ENCODE data around the gene TUT1. TPM values are rescaled to one million over a fixed set of nuclear protein-coding genes. Genes with fewer than 3 reads are reported as not detected.

TUT1 gene
- total RNA-seq, 4 donors from 2014 or later, result 7.1 to 19.3 (median 8.6) TPM

DNA sequence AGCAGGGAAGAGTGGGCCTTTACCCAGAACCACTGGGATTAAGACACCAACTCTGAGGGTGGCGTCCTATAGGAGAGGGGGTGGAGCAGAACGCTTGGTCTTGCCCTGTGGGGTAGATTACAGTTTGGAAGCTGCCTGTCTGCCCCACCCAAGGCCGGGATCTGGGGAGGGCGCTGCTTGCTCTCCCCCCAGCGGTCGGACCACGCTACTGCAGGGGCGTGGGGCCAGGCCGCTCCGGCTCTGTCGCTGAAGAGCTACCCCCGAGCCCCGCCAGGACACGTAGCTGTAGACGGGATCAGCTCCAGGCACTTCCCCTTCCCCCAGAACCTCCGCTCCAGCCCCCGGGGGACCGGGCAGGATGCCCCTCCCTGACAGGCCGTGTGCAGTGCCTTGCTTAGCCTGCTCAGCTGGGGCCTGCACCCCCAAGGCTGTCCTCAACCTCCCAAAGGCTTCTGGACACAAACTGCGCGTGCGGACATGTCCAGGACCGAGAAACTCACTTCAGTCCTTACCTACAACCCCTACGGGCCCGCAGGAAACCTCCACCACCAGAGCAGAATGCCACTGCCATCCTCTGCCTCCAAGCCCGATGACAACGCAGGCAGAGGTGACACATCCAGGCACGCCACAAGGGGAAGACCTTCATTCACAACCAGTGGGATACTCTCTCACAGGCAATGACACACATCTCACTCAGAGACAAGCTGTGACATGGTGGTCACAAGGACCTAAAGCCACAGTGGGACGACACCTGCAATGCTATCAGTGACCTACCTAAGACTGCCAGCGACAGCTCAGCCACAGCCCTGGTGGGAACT lies 48.4 kb downstream of the TUT1 start:
- Histone ChIP-seq H3K9me3 (no peaks in the 10 kb centered on the region), H3K36me3 (no peaks in the 10 kb centered on the region), H3K27me3 (no peaks in the 10 kb centered on the region), H3K27ac (peak overlapping the region; percentile 95 to 99), H3K4me1 (peaks cover 19 to 33% of the 10 kb centered on the region in 2 donors), H3K4me3 (peak overlapping the region; percentile 79 to 90)
- TF ChIP-seq POLR2A (IDR thresholded peaks at IDR 0.05), result peak in 1 of 2 donors; percentile 18
- TF ChIP-seq, protein P1, sequence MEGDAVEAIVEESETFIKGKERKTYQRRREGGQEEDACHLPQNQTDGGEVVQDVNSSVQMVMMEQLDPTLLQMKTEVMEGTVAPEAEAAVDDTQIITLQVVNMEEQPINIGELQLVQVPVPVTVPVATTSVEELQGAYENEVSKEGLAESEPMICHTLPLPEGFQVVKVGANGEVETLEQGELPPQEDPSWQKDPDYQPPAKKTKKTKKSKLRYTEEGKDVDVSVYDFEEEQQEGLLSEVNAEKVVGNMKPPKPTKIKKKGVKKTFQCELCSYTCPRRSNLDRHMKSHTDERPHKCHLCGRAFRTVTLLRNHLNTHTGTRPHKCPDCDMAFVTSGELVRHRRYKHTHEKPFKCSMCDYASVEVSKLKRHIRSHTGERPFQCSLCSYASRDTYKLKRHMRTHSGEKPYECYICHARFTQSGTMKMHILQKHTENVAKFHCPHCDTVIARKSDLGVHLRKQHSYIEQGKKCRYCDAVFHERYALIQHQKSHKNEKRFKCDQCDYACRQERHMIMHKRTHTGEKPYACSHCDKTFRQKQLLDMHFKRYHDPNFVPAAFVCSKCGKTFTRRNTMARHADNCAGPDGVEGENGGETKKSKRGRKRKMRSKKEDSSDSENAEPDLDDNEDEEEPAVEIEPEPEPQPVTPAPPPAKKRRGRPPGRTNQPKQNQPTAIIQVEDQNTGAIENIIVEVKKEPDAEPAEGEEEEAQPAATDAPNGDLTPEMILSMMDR (IDR thresholded peaks at IDR 0.05), result peak; percentile 97 to 100 (median 98)
- intact Hi-C loops (cut with DNase I; ENCODE audit: low total_unique reads), result loop anchor here (2.0 kb wide), 1 partner anchor 118 kb away; no protein-coding TSS in a partner anchor
- peak; percentile 78 to 86 for DNase-seq

DNA sequence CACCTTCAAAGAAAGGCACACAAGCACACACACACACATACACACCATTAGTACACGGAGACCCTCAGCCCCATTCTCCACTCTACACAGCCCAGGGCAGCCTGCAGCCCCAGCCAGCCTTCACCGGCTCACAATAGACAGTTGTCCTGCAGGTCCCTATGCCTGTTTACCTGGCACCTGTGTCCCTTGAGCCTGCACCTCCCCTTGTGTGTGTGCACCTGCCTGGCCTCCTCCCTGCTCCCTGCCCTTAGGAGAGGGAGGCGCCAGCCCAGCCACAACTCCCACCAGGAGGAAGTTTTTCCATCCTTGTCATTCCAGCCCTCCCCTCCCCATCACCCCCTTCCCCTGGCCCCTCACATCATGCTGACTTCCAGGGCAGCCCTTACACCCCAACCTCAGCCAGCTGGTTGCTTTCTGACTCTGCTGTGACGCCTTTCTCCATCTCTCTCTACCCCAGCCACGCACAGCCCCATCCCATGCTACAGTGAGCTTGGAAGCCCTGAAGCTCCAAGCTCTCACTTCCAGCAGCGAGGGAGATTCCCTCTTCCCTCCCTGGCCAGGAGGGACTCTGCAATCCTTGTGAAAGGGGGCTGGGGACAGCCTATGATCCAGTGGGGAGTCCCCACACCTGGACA lies 49.1 kb downstream of the TUT1 start:
- Histone ChIP-seq H3K27ac (peak overlapping the region; percentile 95 to 99), H3K4me1 (peaks cover 20 to 39% of the 10 kb centered on the region in 2 donors), H3K9me3 (no peaks in the 10 kb centered on the region), H3K36me3 (no peaks in the 10 kb centered on the region), H3K4me3 (peak overlapping the region; percentile 79 to 90), H3K27me3 (no peaks in the 10 kb centered on the region)
- intact Hi-C loops (cut with DNase I; ENCODE audit: low total_unique reads), result loop anchor here (2.0 kb wide), 1 partner anchor 117 kb away; no protein-coding TSS in a partner anchor
- TF ChIP-seq, protein P1 (IDR thresholded peaks at IDR 0.05), result no peak
- TF ChIP-seq POLR2A (IDR thresholded peaks at IDR 0.05), result no peak
- no peak for DNase-seq

DNA sequence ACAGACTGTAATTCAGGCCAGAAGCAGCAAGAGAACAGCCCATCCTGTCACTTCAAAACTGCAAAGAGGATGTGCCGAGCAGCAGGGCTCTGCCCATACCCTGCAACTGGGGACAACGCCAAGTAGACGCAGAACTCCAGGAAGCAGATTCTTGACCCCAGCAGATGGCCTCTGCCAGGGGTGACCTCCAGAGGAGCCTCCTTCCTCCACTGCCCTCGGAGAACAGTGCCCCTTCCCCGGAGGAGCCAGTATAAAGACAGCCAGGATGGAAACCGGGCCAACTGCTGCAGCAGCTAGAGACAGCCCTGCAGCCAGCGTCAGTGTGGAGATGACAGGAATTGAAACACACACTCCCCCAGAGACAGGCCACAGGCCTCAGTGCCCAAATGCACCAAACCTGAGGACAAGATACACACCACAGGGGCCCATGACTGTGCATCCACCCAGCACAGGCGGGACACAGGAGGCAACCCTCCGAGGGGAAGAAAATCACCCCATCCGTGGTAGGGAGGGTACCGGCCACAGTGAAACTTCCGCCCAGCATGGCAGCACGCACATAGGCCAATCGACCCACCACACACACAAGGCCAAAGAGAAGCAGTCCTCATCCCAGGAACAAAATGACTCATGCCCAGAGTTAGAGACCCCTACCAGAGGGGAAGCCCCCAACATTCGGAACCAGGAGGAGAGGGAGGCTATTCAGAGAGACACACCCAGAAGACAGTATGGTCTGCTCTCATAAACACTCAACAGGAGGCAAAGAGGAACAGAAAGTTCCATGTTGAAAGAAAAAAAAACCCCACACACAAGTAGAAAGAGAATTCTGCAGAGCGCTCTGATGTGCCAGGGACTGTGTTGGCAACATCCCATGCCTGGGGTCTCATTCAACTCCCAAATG lies 50.3 kb downstream of the TUT1 start:
- peak overlapping the region; percentile 95 to 99 for H3K27ac ChIP-seq
- TF ChIP-seq POLR2A (IDR thresholded peaks at IDR 0.05), result no peak
- TF ChIP-seq, protein P1 (IDR thresholded peaks at IDR 0.05), result no peak
- DNase-seq, result peak; percentile 33 to 62
- H3K27me3 ChIP-seq, result no peaks in the 10 kb centered on the region
- H3K36me3 ChIP-seq, result no peaks in the 10 kb centered on the region
- no peaks in the 10 kb centered on the region for H3K9me3 ChIP-seq
- H3K4me3 ChIP-seq, result peak overlapping the region in 1 of 2 donors; percentile 17
- H3K4me1 ChIP-seq, result peaks cover 20 to 46% of the 10 kb centered on the region in 2 donors
- intact Hi-C loops (cut with DNase I; ENCODE audit: low total_unique reads), result no loop called here

DNA sequence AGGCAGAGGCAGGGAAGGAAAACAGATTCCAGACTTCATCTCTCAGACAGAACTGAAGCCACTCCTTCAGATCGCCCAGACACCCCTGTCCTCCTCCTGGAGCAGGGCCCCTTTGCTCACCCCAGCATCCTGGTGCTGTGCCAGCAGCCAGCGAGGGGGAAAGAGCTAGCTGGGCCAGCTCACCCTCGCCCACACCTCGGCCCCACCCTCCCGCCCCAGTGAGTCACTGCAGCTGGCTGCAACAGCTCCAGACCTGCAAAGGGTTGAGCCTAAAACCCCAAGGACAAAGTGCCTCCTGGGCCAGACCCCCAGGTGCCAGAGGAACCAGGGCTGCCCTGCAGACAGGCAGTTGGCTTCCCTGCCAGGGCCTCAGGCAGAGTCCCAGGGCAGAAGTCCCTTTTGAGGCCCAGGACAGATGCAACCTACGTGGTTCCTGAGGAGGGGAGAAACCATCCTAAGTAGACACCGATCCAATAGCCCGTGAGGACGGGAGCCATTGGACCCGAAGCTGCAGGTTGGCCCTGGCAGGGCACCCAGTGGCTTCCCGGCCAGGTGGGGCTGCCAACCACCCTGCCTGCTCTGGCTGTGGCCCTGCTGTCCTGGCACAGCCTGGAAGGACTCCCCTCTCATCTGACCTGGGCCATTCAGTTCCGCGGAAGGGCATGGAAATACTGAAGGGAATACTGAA lies 51.9 kb downstream of the TUT1 start:
- intact Hi-C loops (cut with DNase I; ENCODE audit: low total_unique reads), result no loop called here
- DNase-seq, result peak; percentile 91 to 93
- Histone ChIP-seq H3K4me1 (peaks cover 20 to 52% of the 10 kb centered on the region in 2 donors), H3K27me3 (no peaks in the 10 kb centered on the region), H3K9me3 (no peaks in the 10 kb centered on the region), H3K4me3 (peak overlapping the region; percentile 8 to 24), H3K36me3 (no peaks in the 10 kb centered on the region), H3K27ac (peak overlapping the region; percentile 95 to 99)
- TF ChIP-seq, protein P1 (IDR thresholded peaks at IDR 0.05), result no peak
- TF ChIP-seq POLR2A (IDR thresholded peaks at IDR 0.05), result no peak
